ENCODE results near the gene BCAN.
"Not testable (repeated sequence)": the region's sequence is repeated elsewhere in the genome, so short reads cannot be mapped to it uniquely, and the experiment has no call there.

The BCAN gene

DNA sequence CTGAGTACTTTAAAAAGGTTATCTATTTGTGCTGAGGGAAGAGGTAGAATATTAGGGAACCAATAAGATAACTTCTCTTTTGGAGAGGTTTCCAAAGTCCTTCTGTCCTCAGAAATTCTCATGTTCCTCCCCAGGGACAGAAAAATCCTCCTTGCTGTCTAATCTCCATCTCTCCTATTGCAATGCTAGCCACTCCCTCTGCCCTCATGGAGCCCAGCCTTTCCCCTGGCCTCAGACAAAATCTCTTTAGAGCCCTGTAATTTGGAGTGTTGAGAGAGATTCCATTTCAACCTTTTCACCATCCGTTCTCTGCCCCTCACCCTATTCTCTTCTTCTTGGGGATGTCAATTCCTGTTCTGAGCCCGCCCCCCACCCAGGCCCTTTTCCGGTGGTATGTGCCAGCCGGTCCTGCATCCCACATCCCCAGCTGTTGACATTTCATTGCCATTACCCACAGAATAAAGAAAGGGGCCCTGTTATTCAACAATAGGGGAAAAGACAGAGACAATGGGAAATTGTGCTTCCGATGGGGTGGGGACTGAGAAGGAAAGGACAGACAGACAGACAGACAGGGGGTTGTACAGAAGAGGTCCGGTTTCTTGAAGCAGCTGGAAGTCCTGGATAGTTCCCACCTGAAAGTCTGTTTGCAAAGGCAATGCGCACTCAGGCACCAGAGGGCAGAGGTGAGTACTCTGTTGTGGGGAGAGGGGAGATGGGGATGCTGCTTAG is 22.9 kb upstream of the BCAN start, which contains the start of gene HAPLN2:
HAPLN2 (plus strand) TSS at position 563 of the 729 bp plus-strand sequence. CDS start 4,076 bp downstream, outside the sequence.
- no peak for DNase-seq (ENCODE audit: low read depth)

DNA sequence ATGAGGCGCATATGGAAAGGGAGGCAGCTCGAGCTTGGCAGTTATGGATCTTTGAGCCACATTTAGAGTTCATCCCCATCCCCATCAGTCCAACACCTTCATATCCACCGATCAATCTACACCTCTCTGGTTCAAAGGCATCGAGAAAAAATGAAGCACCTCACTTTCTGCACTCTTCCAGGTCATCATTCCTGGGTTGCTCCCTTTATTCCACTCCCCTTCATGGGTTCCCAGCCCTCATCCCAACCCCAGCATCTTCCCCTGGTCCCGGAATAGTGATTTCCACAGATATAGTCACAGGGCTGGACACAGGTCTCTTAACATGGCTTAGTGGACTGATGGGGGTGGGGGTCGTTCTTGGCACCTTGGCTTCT is 22.3 kb upstream of the BCAN start:
- DNase-seq (ENCODE audit: low read depth) = no peak

DNA sequence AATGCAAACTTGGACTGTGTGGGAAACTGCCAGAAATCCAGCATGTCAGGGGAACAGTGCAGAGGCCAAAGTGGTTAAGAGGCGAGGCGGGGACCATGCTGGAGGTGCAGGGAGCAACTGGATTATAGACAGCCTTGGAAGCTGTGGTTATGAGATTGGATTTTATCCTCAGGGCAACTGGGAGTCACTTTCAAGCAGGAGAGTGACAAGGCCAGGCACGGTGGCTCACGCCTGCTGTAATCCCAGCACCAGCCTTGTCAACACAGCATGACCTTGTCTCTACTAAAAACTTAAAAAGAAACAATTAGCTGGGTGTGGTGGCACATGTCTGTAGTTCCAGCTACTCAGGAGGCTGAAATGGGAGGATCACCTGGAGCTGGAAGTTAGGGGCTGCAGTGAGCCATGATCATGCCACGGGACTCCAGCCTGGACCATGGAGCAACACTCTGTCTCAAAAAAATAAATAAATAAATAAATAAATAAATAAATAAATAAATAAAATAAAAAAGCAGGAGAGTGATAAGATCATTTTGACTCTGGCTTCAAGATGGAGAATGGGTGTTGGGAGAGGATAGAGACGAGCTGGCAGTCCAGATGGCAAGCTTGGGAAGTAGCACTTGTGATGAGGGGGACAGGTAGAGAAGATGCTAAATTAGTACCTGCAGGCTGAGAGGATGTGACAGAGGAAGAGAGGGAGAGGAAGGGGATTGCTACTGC is 19.2 kb upstream of the BCAN start:
- DNase-seq (ENCODE audit: low read depth) = no peak

DNA sequence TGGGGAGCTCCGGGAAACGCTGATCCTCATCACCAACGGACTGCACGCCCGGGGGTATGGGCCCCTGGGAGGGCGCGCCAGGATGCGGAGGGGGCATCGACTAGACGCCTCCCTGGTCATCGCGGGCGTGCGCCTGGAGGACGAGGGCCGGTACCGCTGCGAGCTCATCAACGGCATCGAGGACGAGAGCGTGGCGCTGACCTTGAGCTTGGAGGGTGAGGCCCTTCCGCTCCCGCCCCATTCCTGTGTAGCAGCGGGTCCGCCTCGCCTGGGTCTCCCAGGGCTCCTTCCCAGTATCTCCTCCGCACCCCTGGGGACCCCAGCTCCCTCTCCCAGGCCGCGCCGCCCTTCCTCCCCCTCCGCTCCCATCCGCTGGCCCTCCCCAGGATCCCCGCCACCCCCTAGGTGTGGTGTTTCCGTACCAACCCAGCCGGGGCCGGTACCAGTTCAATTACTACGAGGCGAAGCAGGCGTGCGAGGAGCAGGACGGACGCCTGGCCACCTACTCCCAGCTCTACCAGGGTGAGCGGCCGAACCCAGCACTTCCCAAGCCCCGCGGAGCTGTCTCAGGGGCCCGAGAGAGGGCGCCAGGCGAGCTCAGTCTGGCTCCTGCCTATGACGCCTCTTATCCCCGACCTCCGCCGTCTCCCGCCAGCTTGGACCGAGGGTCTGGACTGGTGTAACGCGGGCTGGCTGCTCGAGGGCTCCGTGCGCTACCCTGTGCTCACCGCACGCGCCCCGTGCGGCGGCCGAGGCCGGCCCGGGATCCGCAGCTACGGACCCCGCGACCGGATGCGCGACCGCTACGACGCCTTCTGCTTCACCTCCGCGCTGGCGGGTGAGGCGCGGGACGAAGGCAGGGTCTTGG is 17.7 kb upstream of the BCAN start:
- DNase-seq (ENCODE audit: low read depth) = no peak

- DNase-seq (ENCODE audit: low read depth) = no peak
Observed at GRCh38 chr1:156624814-156625435, 17.0 kb upstream of the BCAN start.

DNA sequence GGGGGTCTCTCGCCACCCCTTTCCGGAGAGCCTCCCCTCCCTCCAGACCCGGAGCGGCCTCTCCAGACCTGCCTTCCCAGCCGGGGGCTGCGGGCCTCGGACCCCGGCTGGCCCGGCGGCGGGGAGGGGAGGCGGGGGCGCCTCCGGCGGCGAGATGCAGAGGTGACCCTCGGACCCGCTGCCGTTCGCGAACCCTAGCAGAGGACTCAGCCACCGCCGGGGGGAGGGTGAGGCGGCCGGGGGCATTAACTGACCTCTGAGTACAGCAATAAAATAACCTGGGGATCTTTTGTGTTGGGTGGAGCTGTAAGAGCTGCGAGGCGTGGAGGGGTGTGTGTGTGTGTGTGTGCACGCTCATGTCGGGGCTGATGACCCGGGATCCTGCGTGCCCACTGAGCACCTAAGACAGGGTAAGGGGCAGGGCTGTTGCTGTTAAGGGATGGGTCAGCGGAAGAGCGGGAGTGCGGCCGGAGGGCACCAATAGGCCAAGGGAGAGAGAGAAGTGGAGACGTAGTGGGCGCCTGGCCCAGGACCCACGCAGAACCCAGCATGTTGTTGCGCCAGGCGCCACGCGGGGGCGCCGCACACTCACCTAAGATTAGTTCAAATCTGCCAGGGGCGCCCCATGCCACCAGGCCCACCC is 16.4 kb upstream of the BCAN start:
- DNase-seq (ENCODE audit: low read depth) = peak; percentile 34

- DNase-seq (ENCODE audit: low read depth) = no peak
Observed at GRCh38 chr1:156626079-156626438, 15.9 kb upstream of the BCAN start.

- no peak for DNase-seq (ENCODE audit: low read depth)
Observed at GRCh38 chr1:156627313-156627880, 14.5 kb upstream of the BCAN start.

DNA sequence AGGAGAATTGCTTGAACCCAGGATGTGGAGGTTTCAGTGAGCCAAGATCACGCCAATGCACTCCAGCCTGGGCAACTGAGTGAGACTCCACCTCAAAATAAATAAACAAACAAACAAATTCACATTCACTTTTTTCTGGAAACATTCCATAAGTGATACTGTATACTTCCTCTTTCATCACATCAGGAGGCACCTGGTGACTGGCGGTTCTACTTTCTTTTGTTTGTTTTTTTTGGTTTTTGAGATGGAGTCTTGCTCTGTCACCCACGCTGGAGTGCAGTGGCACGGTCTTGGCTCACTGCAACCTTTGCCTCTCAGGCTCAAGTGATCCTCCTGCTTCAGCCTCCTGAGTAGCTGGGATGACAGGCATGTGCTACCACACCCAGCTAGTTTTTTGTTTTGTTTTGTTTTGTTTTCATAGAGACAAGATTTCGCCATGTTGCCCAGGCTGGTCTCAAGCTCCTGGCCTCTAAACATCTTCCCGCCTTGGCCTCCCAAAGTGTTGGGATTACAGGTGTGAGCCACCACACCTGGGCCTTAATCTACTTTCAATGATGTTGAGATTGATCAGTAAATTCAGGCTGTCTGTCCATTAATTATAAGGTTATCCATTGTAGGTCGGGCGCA is 12.0 kb upstream of the BCAN start:
- DNase-seq (ENCODE audit: low read depth) = no peak

DNA sequence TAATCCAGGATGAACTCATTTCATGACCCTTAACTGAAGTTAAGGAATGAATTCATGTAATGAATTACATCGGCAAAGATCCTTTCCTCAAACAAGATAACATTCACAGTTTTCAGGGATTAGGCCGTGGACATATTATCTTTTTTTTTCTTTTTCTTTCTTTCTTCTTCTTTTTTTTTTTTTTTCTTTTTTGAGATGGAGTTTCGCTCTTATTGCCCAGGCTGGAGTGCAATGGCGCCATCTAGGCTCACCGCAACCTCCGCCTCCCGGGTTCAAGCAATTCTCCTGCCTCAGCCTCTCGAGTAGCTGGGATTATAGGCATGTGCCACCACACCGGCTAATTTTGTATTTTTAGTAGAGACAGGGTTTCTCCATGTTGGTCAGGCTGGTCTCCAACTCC is 10.8 kb upstream of the BCAN start:
- not testable (repeated sequence) for DNase-seq (ENCODE audit: low read depth)

- no peak for DNase-seq (ENCODE audit: low read depth)
Observed at GRCh38 chr1:156632355-156632754, 9.6 kb upstream of the BCAN start.

- no peak for DNase-seq (ENCODE audit: low read depth)
Observed at GRCh38 chr1:156638189-156638985, 3.5 kb upstream of the BCAN start.

- DNase-seq (ENCODE audit: low read depth) = no peak
Observed at GRCh38 chr1:156639601-156640101, 2.3 kb upstream of the BCAN start.

- no peak for DNase-seq (ENCODE audit: low read depth)
Observed at GRCh38 chr1:156640842-156641706, 843 bp upstream of the BCAN start.

DNA sequence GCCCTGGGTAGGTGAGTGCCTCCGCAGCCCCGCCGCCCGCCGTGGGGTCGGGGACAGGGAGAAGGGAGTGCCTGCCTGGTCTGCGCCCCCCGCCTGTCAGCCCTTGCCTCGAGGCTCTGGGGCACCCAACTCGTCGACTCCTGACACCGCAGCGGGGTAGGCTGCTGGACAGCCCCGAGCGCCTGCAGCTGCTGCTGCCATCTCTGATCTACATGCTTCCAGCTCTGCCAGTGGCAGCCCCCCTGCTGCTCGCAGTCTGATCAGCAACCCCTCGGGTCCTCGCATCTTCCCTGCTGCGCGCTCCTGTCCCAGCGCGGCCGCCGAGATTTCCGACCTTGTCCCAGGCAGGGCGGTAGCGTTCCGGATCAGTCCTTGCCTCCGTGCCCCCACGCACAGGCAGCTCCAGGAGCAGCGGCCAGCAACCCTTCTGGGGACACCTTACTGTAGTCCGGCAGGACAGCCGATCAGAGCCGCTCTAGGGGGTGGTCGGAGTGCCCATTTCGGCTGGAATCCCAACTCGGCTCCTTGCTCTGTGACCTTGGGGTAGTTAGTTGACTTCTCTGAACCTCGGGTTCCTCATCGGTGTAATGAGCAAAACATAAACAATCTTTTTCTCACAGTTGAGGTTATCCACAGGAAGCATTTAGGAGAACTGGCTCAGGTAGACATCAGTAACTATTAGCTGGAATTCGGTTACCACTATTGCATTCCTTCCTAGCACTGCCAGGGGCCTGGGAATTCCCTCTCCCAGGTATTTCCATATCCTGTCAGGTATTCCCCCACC is 540 bp downstream of the BCAN start:
- no peak for DNase-seq (ENCODE audit: low read depth)

- no peak for DNase-seq (ENCODE audit: low read depth)
Observed at GRCh38 chr1:156643049-156643777, 1.3 kb downstream of the BCAN start.

- no peak for DNase-seq (ENCODE audit: low read depth)
Observed at GRCh38 chr1:156643778-156644092, 1.8 kb downstream of the BCAN start.

DNA sequence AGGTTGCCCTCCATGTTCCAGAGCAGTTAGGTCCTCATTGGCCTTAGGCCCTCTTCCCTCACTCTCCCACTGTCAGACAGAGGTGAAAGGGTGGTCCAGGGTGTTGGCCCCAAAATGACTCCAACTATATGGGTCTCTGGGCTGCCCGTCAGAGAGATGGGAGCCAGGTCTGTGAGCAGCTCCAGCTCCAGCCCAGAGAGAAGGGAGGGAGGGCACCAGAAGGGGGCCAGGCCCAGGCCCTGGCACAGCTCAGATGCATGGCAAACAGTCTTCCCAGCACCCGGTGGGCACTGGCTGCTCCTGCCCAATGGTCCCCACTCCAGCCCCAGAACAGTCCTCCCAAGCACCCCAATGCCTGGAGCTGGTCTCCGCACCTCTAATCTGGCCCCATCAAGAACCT is 2.2 kb downstream of the BCAN start:
- DNase-seq (ENCODE audit: low read depth) = no peak

Data from T-helper 22 cell (primary cell).